MM.1S (cell line): Measurements from ENCODE around the gene PCLO.

Experiments
- DNase-seq: peaks from one replicate; pipeline ENCODE4 v3.0.0-alpha.2; 2015
- H2AFZ ChIP-seq: fragments of 300-600 bp; sonication (generic); 2 replicates; pipeline ENCODE4 v1.6.0; 2016; ENCODE audit warnings: antibody characterized with exemption, low read length
- H3F3A ChIP-seq: fragments of 300-600 bp; sonication (generic); 2 replicates; pipeline ENCODE4 v1.6.1; 2016; ENCODE audit warnings: mild to moderate bottlenecking, antibody characterized with exemption, low read length, moderate library complexity, mixed read lengths; ENCODE audit not compliant: insufficient read depth
- H3K27ac ChIP-seq: fragments of 300-600 bp; sonication (generic); 2 replicates; pipeline ENCODE4 v1.5.1; 2016; ENCODE audit warnings: mild to moderate bottlenecking, low read length
- H3K27me3 ChIP-seq: fragments of 300-600 bp; sonication (generic); replicated peaks from 2 replicates; pipeline ENCODE4 v1.6.0; 2016; ENCODE audit warnings: low read length; ENCODE audit not compliant: insufficient read depth
- H3K36me3 ChIP-seq: fragments of 300-600 bp; sonication (generic); replicated peaks from 2 replicates; pipeline ENCODE4 v1.6.1; 2016; ENCODE audit warnings: mild to moderate bottlenecking, low read length, mixed read lengths; ENCODE audit not compliant: insufficient read depth
- H3K4me1 ChIP-seq: fragments of 300-600 bp; sonication (generic); 2 replicates; pipeline ENCODE4 v1.6.1; 2016; ENCODE audit warnings: low read length, mixed read lengths
- H3K4me2 ChIP-seq: fragments of 300-600 bp; sonication (generic); 2 replicates; pipeline ENCODE4 v1.6.0; 2016; ENCODE audit warnings: low read depth, low read length
- H3K4me3 ChIP-seq: fragments of 300-600 bp; sonication (generic); 2 replicates; pipeline ENCODE4 v1.5.1; 2016; ENCODE audit warnings: low read length, mixed read lengths
- H3K79me2 ChIP-seq: fragments of 300-600 bp; sonication (generic); 2 replicates; pipeline ENCODE4 v1.6.1; 2016; ENCODE audit warnings: mixed run types, low read length, mixed read lengths
- H3K9ac ChIP-seq: fragments of 300-600 bp; sonication (generic); 2 replicates; pipeline ENCODE4 v1.6.1; 2016; ENCODE audit warnings: low read length, mixed read lengths
- H3K9me2 ChIP-seq: fragments of 300-600 bp; sonication (generic); replicated peaks from 2 replicates; pipeline ENCODE4 v1.6.1; 2016; ENCODE audit warnings: mild to moderate bottlenecking, low read length, mixed read lengths; ENCODE audit not compliant: insufficient read depth
- H3K9me3 ChIP-seq: fragments of 300-600 bp; sonication (generic); replicated peaks from 2 replicates; pipeline ENCODE4 v1.6.1; 2016; ENCODE audit warnings: mild to moderate bottlenecking, low read length, mixed read lengths; ENCODE audit not compliant: insufficient read depth
- H4K20me1 ChIP-seq: fragments of 300-600 bp; sonication (generic); 2 replicates; pipeline ENCODE4 v1.6.1; 2016; ENCODE audit warnings: mild to moderate bottlenecking, low read length, moderate library complexity, mixed read lengths; ENCODE audit not compliant: insufficient read depth
- EZH2 ChIP-seq: fragments of 300-600 bp; sonication (generic); optimal IDR thresholded peaks from 2 replicates; pipeline ENCODE3; 2017; ENCODE audit warnings: low read depth, mild to moderate bottlenecking, antibody characterized with exemption, low read length, mixed read lengths
- EZH2phosphoT487 ChIP-seq: fragments of 300-600 bp; sonication (generic); IDR thresholded peaks from 2 replicates; pipeline ENCODE4 v1.6.1; 2018; ENCODE audit warnings: antibody characterized with exemption, low read length
- TF ChIP-seq, protein P1 (sequence below): fragments of 300-600 bp; sonication (generic); IDR thresholded peaks from 2 replicates; pipeline ENCODE4 v1.5.1; 2016; ENCODE audit warnings: antibody characterized with exemption, low read length, mixed read lengths

The PCLO gene

DNA sequence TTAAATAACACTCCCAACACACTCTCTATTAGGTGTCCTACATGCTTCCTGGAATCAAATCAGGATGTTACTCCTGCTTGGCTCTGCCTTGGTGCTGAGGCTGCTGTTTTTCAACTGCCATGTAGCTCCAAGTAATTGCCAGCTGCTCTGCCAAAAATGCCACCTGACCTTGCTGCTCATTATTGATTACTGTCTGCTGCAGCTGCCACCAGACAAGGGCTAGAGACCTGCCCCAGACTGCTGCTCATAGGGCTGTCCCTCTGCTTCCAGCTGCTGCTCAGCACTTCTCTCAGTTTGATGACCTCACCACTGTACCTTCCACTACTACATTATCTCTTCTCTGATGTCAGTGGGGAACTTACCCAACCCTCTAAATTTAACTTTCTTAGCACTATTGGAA, 102.5 kb downstream of the PCLO start:
- Histone ChIP-seq H3K36me3 (no peaks in the 10 kb centered on the region), H3K27ac (no peak overlapping the region), H3K4me2 (no peak overlapping the region), H3K4me3 (no peak overlapping the region), H3K9ac (no peak overlapping the region), H3K9me3 (no peaks in the 10 kb centered on the region), H3K4me1 (no peaks in the 10 kb centered on the region), H3F3A (no peaks in the 10 kb centered on the region), H3K79me2 (no peaks in the 10 kb centered on the region), H3K9me2 (no peaks in the 10 kb centered on the region), H2AFZ (no peak overlapping the region), H3K27me3 (no peaks in the 10 kb centered on the region), H4K20me1 (no peaks in the 10 kb centered on the region)
- TF ChIP-seq EZH2phosphoT487, result no peak
- TF ChIP-seq, protein P1, sequence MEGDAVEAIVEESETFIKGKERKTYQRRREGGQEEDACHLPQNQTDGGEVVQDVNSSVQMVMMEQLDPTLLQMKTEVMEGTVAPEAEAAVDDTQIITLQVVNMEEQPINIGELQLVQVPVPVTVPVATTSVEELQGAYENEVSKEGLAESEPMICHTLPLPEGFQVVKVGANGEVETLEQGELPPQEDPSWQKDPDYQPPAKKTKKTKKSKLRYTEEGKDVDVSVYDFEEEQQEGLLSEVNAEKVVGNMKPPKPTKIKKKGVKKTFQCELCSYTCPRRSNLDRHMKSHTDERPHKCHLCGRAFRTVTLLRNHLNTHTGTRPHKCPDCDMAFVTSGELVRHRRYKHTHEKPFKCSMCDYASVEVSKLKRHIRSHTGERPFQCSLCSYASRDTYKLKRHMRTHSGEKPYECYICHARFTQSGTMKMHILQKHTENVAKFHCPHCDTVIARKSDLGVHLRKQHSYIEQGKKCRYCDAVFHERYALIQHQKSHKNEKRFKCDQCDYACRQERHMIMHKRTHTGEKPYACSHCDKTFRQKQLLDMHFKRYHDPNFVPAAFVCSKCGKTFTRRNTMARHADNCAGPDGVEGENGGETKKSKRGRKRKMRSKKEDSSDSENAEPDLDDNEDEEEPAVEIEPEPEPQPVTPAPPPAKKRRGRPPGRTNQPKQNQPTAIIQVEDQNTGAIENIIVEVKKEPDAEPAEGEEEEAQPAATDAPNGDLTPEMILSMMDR, result no peak
- TF ChIP-seq EZH2, result no peak
- DNase-seq, result no peak

DNA sequence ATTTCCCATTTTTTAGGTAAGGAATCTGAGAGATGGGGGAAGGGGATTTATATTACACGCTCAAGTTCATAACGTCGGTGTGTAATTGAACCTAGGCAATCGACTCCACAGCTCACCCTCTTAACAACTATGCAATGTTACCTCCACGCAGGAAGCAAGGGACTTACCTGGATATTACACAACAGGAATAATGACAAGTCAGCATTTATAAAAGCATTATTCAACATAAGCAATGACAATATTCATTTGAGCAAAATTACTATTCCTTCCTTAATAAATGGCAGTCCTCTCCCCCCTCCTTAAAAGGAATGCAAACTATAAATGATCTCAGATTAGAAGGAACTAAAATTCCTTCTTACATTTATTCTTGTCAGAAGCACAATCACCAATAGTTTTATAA, 104.0 kb downstream of the PCLO start:
- Histone ChIP-seq H3F3A (no peaks in the 10 kb centered on the region), H3K27me3 (no peaks in the 10 kb centered on the region), H4K20me1 (no peaks in the 10 kb centered on the region), H3K27ac (no peak overlapping the region), H2AFZ (no peak overlapping the region), H3K4me2 (no peak overlapping the region), H3K9me3 (no peaks in the 10 kb centered on the region), H3K9me2 (no peaks in the 10 kb centered on the region), H3K4me1 (no peaks in the 10 kb centered on the region), H3K9ac (no peak overlapping the region), H3K4me3 (no peak overlapping the region), H3K36me3 (no peaks in the 10 kb centered on the region), H3K79me2 (no peaks in the 10 kb centered on the region)
- TF ChIP-seq EZH2 (no peak), EZH2phosphoT487 (no peak)
- TF ChIP-seq, protein P1, result no peak
- no peak for DNase-seq

GRCh38 chr7:83055197-83055596, 107.5 kb downstream of the PCLO start:
- Histone ChIP-seq H3K4me1 (no peaks in the 10 kb centered on the region), H2AFZ (no peak overlapping the region), H3K27me3 (no peaks in the 10 kb centered on the region), H3K9ac (no peak overlapping the region), H3K36me3 (no peaks in the 10 kb centered on the region), H3K79me2 (no peaks in the 10 kb centered on the region), H3K9me3 (no peaks in the 10 kb centered on the region), H3K9me2 (no peaks in the 10 kb centered on the region), H4K20me1 (no peaks in the 10 kb centered on the region), H3F3A (no peaks in the 10 kb centered on the region), H3K4me3 (no peak overlapping the region), H3K4me2 (no peak overlapping the region), H3K27ac (no peak overlapping the region)
- TF ChIP-seq EZH2phosphoT487 (no peak), EZH2 (no peak)
- TF ChIP-seq, protein P1, result no peak
- DNase-seq, result no peak

DNA sequence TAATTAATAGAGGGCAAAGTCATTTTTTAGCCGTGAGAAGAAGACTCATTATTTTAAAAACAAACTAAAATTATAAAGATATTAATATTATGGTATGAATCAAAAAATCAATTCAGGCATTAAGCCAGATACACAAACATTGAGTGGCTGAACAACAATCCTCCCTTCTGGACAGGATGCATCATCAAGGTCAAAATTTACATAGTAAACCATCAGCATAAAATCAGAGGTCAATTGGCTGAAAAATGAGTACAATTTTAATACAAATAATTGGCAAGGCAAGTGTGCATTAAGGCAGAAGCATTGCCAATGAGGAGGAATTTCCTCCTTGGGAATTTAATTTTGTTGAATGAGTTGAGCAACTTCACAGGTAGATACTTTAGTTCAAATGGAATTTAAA, 108.2 kb downstream of the PCLO start:
- no peak overlapping the region for H3K27ac ChIP-seq
- no peaks in the 10 kb centered on the region for H3K9me3 ChIP-seq
- H3K36me3 ChIP-seq, result no peaks in the 10 kb centered on the region

More for the DNA sequence above, 108.2 kb downstream of the PCLO start:
- H3F3A ChIP-seq, result no peaks in the 10 kb centered on the region
- no peaks in the 10 kb centered on the region for H4K20me1 ChIP-seq
- TF ChIP-seq EZH2phosphoT487 (no peak), EZH2 (no peak)
- TF ChIP-seq, protein P1, result no peak
- H3K79me2 ChIP-seq, result no peaks in the 10 kb centered on the region
- H2AFZ ChIP-seq, result no peak overlapping the region
- no peaks in the 10 kb centered on the region for H3K9me2 ChIP-seq
- no peak overlapping the region for H3K4me3 ChIP-seq
- no peaks in the 10 kb centered on the region for H3K4me1 ChIP-seq
- no peaks in the 10 kb centered on the region for H3K27me3 ChIP-seq
- no peak for DNase-seq
- H3K4me2 ChIP-seq, result no peak overlapping the region
- no peak overlapping the region for H3K9ac ChIP-seq
